Cardiac muscle cell (in vitro differentiated cells and primary cell): ENCODE results near the gene CFAP20. TPM values are rescaled to one million over a fixed set of nuclear protein-coding genes. Genes with fewer than 3 reads are reported as not detected.

ENCODE experiments used
- DNase-seq, 2 donors: peaks; one replicate each; pipeline versions ENCODE4 v3.0.0 to v3.0.0-alpha.2; 2010 to 2017; ENCODE audit warnings: low read depth in 1 of 2, low spot score in 1 of 2
- H3K27ac ChIP-seq: fragments of 200-600 bp; sonication (generic); 2 replicates; pipeline ENCODE4 v1.5.1; 2016
- H3K27me3 ChIP-seq: fragments of 200-600 bp; sonication (generic); 2 replicates; pipeline ENCODE4 v1.6.0; 2016; ENCODE audit warnings: control low read depth
- H3K36me3 ChIP-seq: fragments of 200-600 bp; sonication (generic); 2 replicates; pipeline ENCODE4 v1.5.1; 2016; ENCODE audit warnings: control low read depth
- H3K4me1 ChIP-seq: fragments of 200-600 bp; sonication (generic); 2 replicates; pipeline ENCODE4 v1.8.1; 2017; ENCODE audit warnings: low read depth, mild to moderate bottlenecking, mixed run types
- H3K4me3 ChIP-seq: fragments of 200-600 bp; sonication (generic); 2 replicates; pipeline ENCODE4 v1.5.1; 2016; ENCODE audit warnings: mild to moderate bottlenecking
- H3K9me3 ChIP-seq: fragments of 200-600 bp; sonication (generic); 2 replicates; pipeline ENCODE4 v1.5.1; 2017; ENCODE audit warnings: low read depth, mild to moderate bottlenecking, control low read depth
- CTCF ChIP-seq: IDR thresholded peaks from 2 replicates; pipeline ENCODE4 v1.5.1; 2012; ENCODE audit warnings: low read depth, mild to moderate bottlenecking, low read length
- polyA plus RNA-seq: library from polyadenylated mRNA; unstranded; fragments of >200 nt; fragmentation: Nextera tagmentation; extraction: Ambion mirVana; gene quantifications from 2 replicates; pipeline ENCODE4 v1.2.1, GENCODE V29; 2016
- total RNA-seq: library from RNA; depleted of rRNA; stranded (reverse); fragments of >200 nt; gene quantifications from 2 replicates; pipeline ENCODE4 v1.2.3, GENCODE V29; 2016

Gene CFAP20
- total and polyA plus RNA-seq, 2 experiments from 2014 or later: 137 to 154 TPM

GRCh38 chr16:58111302-58111627 is 17.9 kb downstream of the CFAP20 start:
- no peak for TF ChIP-seq CTCF
- no peak overlapping the region for H3K4me3 ChIP-seq
- no peaks in the 10 kb centered on the region for H3K9me3 ChIP-seq
- peaks cover 36% of the 10 kb centered on the region for H3K4me1 ChIP-seq
- H3K27me3 ChIP-seq: no peaks in the 10 kb centered on the region
- peaks cover 33% of the 10 kb centered on the region for H3K36me3 ChIP-seq
- peak overlapping the region; percentile 82 for H3K27ac ChIP-seq
- no peak for DNase-seq

GRCh38 chr16:58110571-58111301 is 18.4 kb downstream of the CFAP20 start:
- DNase-seq: peak; percentile 43 to 46
- Histone ChIP-seq H3K4me1 (peaks cover 39% of the 10 kb centered on the region), H3K27ac (peak overlapping the region; percentile 82), H3K36me3 (peaks cover 28% of the 10 kb centered on the region), H3K4me3 (no peak overlapping the region), H3K9me3 (no peaks in the 10 kb centered on the region), H3K27me3 (no peaks in the 10 kb centered on the region)
- no peak for TF ChIP-seq CTCF

GRCh38 chr16:58109881-58110280 is 19.3 kb downstream of the CFAP20 start:
- no peak overlapping the region for H3K4me3 ChIP-seq
- TF ChIP-seq CTCF: no peak
- peaks cover 45% of the 10 kb centered on the region for H3K4me1 ChIP-seq
- no peaks in the 10 kb centered on the region for H3K27me3 ChIP-seq
- no peaks in the 10 kb centered on the region for H3K9me3 ChIP-seq
- peaks cover 19% of the 10 kb centered on the region for H3K36me3 ChIP-seq
- peak overlapping the region; percentile 82 for H3K27ac ChIP-seq
- no peak for DNase-seq

GRCh38 chr16:58109330-58109729 is 19.9 kb downstream of the CFAP20 start:
- no peaks in the 10 kb centered on the region for H3K27me3 ChIP-seq
- H3K9me3 ChIP-seq: no peaks in the 10 kb centered on the region
- no peak for DNase-seq

GRCh38 chr16:58107709-58108108 is 21.5 kb downstream of the CFAP20 start:
- TF ChIP-seq CTCF: no peak
- no peak overlapping the region for H3K4me3 ChIP-seq
- H3K9me3 ChIP-seq: no peaks in the 10 kb centered on the region
- H3K4me1 ChIP-seq: peaks cover 54% of the 10 kb centered on the region
- no peaks in the 10 kb centered on the region for H3K36me3 ChIP-seq
- DNase-seq: no peak
- no peaks in the 10 kb centered on the region for H3K27me3 ChIP-seq
- no peak overlapping the region for H3K27ac ChIP-seq

More at GRCh38 chr16:58109330-58109729, 19.9 kb downstream of the CFAP20 start:
- Histone ChIP-seq H3K27ac (peak overlapping the region; percentile 82), H3K4me3 (no peak overlapping the region), H3K36me3 (peaks cover 14% of the 10 kb centered on the region), H3K4me1 (peaks cover 45% of the 10 kb centered on the region)
- no peak for TF ChIP-seq CTCF
